CD8-positive, alpha-beta memory T cell (primary cell): ENCODE measurements around the gene ZNF358. TPM values are rescaled to one million over a fixed set of nuclear protein-coding genes. Genes with fewer than 3 reads are reported as not detected.
A peak's percentile ranks its signal among the peaks of the same experiment; 100 is the strongest.

Experiments
- CTCF ChIA-PET: fragments of 350-600 bp; sonication (Branson Sonifier 250); formaldehyde crosslinking; loops from one replicate; lab custom pipeline; 2021; ENCODE audit warnings: antibody characterized with exemption; lab: Charles Lee
- POLR2A ChIA-PET: fragments of 350-600 bp; sonication (Branson Sonifier 250); formaldehyde crosslinking; loops from one replicate; lab custom pipeline; 2021; ENCODE audit warnings: antibody characterized with exemption; lab: Charles Lee
- DNase-seq, 5 donors: peaks; one replicate each; pipeline versions ENCODE4 v3.0.0 to v3.0.0-alpha.2; 2020 to 2022; ENCODE audit warnings: mixed read lengths in 1 of 5
- H3K27ac ChIP-seq: one replicate; pipeline ENCODE4 v1.7.0; 2013; ENCODE audit warnings: low read depth, mild to moderate bottlenecking, low read length, moderate library complexity
- H3K27me3 ChIP-seq: 2 replicates; pipeline ENCODE4 v1.7.0; 2013; ENCODE audit warnings: low read length, mild to moderate bottlenecking; ENCODE audit not compliant: insufficient read depth, poor library complexity, severe bottlenecking
- H3K36me3 ChIP-seq: 2 replicates; pipeline ENCODE4 v1.7.0; 2013; ENCODE audit warnings: mild to moderate bottlenecking, low read length, moderate library complexity; ENCODE audit not compliant: insufficient read depth
- H3K4me1 ChIP-seq: 2 replicates; pipeline ENCODE4 v1.7.0; 2013; ENCODE audit warnings: mild to moderate bottlenecking, low read length, moderate library complexity; ENCODE audit not compliant: insufficient read depth
- H3K4me3 ChIP-seq: 2 replicates; pipeline ENCODE4 v1.7.0; 2013; ENCODE audit warnings: mild to moderate bottlenecking, low read length
- H3K9me3 ChIP-seq: 2 replicates; pipeline ENCODE4 v1.7.0; 2013; ENCODE audit warnings: mild to moderate bottlenecking, low read length
- H3K27ac Mint-ChIP-seq, 8 donors: one replicate each; pipeline ENCODE4 v1.8.0; 2020 to 2021; ENCODE audit warnings: mixed read lengths in 8 of 8, mild to moderate bottlenecking in 6 of 8, inconsistent platforms in 3 of 8, moderate library complexity in 3 of 8
- H3K27me3 Mint-ChIP-seq, 2 donors: one replicate each; pipeline ENCODE4 v1.8.0; 2020 to 2021; ENCODE audit warnings: mixed read lengths in 2 of 2, mild to moderate bottlenecking in 1 of 2, moderate library complexity in 1 of 2
- H3K36me3 Mint-ChIP-seq, 3 donors: one replicate each; pipeline ENCODE4 v1.8.0; 2020 to 2021; ENCODE audit warnings: mixed read lengths in 3 of 3, inconsistent platforms in 1 of 3, mild to moderate bottlenecking in 1 of 3
- H3K4me1 Mint-ChIP-seq, 3 donors: one replicate each; pipeline ENCODE4 v1.8.0; 2020 to 2021; ENCODE audit warnings: mixed read lengths in 3 of 3, inconsistent platforms in 1 of 3, mild to moderate bottlenecking in 1 of 3
- H3K4me3 Mint-ChIP-seq, 7 donors: one replicate each; pipeline ENCODE4 v1.8.0; 2020 to 2021; ENCODE audit warnings: mixed read lengths in 7 of 7, mild to moderate bottlenecking in 6 of 7, moderate library complexity in 4 of 7, inconsistent platforms in 2 of 7
- H3K9me3 Mint-ChIP-seq, 5 donors: one replicate each; pipeline ENCODE4 v1.8.0; 2020 to 2022; ENCODE audit warnings: mixed read lengths in 5 of 5, mild to moderate bottlenecking in 3 of 5, moderate library complexity in 2 of 5, inconsistent platforms in 1 of 5
- polyA plus RNA-seq: library from polyadenylated mRNA; unstranded; fragments of 300-500 nt; fragmentation: Illumina TruSeq; gene quantifications from one replicate; pipeline ENCODE4 v1.2.3, GENCODE V29; 2021
- total RNA-seq, 2 experiments: library from RNA; stranded (reverse); gene quantifications; one replicate each; pipeline ENCODE4 v1.2.3, GENCODE V29; 2021

ZNF358 gene
- total and polyA plus RNA-seq, 3 experiments from 2014 or later: 2.5 to 8.9 (median 7.6) TPM

DNA sequence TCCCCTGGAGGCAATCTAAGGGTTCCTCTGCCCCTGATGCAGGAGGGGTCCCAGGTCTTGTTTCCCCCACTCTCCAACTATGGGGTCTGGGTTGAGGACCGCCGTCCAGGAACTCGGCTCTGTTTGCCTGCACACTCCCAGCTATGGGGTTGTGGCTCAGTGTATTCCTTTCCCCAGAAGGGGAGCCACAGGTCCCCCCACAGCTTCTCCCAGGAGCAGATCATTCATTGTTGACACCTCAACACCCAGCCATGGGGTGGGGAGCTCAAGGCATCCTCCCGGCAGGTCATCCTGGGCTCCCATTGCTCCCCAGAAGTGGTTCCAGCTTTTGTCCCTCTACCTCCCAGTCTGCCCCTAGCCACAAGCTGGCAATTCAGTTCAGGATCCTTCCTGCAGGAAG is 975 bp downstream of the ZNF358 start:
- H3K36me3 ChIP-seq: no peaks in the 10 kb centered on the region
- no peak for DNase-seq
- H3K4me1 Mint-ChIP-seq: peaks cover 17 to 20% (median 17%) of the 10 kb centered on the region in 3 donors
- H3K27me3 ChIP-seq: no peaks in the 10 kb centered on the region
- H3K4me3 ChIP-seq: no peak overlapping the region
- H3K27me3 Mint-ChIP-seq: peaks cover 18 to 20% of the 10 kb centered on the region in 2 donors
- ChIA-PET CTCF (interaction anchor here (1.4 to 1.5 kb wide), 2 partner anchors 52 to 415 kb away, joined by 4 read pairs; no protein-coding TSS in a partner anchor), POLR2A (interaction anchor here (0.5 kb wide), 1 partner anchor 36 kb away, joined by 5 read pairs; no protein-coding TSS in a partner anchor)
- H3K4me1 ChIP-seq: peaks cover 8% of the 10 kb centered on the region
- peak overlapping the region; percentile 68 to 82 (median 79) for H3K4me3 Mint-ChIP-seq
- peaks cover 0 to 1% (median 0%) of the 10 kb centered on the region in 5 donors for H3K9me3 Mint-ChIP-seq
- peak overlapping the region; percentile 4 for H3K27ac ChIP-seq
- H3K27ac Mint-ChIP-seq: peak overlapping the region in 4 of 8 donors; percentile 32 to 80 (median 61)
- peaks cover 0 to 2% (median 0%) of the 10 kb centered on the region in 3 donors for H3K36me3 Mint-ChIP-seq
- no peaks in the 10 kb centered on the region for H3K9me3 ChIP-seq

DNA sequence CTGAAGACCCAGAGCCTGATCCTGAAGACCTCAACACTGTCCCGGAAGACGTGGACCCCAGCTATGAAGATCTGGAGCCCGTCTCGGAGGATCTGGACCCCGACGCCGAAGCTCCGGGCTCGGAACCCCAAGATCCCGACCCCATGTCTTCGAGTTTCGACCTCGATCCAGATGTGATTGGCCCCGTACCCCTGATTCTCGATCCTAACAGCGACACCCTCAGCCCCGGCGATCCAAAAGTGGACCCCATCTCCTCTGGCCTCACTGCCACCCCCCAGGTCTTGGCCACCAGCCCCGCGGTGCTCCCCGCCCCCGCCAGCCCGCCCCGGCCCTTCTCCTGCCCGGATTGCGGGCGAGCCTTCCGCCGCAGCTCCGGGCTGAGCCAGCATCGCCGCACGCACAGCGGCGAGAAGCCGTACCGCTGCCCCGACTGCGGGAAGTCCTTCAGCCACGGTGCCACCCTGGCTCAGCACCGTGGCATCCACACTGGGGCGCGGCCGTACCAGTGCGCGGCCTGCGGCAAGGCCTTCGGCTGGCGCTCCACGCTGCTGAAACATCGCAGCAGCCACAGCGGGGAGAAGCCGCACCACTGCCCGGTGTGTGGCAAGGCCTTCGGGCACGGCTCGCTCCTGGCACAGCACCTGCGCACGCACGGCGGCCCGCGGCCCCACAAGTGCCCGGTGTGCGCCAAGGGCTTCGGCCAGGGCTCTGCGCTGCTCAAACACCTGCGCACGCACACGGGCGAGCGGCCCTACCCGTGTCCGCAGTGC is 3.6 kb downstream of the ZNF358 start:
- H3K9me3 Mint-ChIP-seq: peaks cover 0 to 1% (median 0%) of the 10 kb centered on the region in 5 donors
- no peak overlapping the region for H3K4me3 ChIP-seq
- peak overlapping the region in 3 of 7 donors; percentile 36 to 73 (median 53) for H3K4me3 Mint-ChIP-seq
- no peak overlapping the region for H3K27ac ChIP-seq
- peaks cover 27 to 32% (median 30%) of the 10 kb centered on the region in 3 donors for H3K4me1 Mint-ChIP-seq
- H3K27ac Mint-ChIP-seq: peak overlapping the region in 1 of 8 donors; percentile 52
- peaks cover 0 to 2% (median 0%) of the 10 kb centered on the region in 3 donors for H3K36me3 Mint-ChIP-seq
- peaks cover 13 to 16% of the 10 kb centered on the region in 2 donors for H3K27me3 Mint-ChIP-seq
- no peaks in the 10 kb centered on the region for H3K36me3 ChIP-seq
- ChIA-PET POLR2A (no interaction called here), CTCF (interaction anchor here (0.6 kb wide), 1 partner anchor 14 kb away, joined by 3 read pairs; no protein-coding TSS in a partner anchor)
- no peak for DNase-seq
- no peaks in the 10 kb centered on the region for H3K9me3 ChIP-seq
- H3K4me1 ChIP-seq: peaks cover 22% of the 10 kb centered on the region
- no peaks in the 10 kb centered on the region for H3K27me3 ChIP-seq

DNA sequence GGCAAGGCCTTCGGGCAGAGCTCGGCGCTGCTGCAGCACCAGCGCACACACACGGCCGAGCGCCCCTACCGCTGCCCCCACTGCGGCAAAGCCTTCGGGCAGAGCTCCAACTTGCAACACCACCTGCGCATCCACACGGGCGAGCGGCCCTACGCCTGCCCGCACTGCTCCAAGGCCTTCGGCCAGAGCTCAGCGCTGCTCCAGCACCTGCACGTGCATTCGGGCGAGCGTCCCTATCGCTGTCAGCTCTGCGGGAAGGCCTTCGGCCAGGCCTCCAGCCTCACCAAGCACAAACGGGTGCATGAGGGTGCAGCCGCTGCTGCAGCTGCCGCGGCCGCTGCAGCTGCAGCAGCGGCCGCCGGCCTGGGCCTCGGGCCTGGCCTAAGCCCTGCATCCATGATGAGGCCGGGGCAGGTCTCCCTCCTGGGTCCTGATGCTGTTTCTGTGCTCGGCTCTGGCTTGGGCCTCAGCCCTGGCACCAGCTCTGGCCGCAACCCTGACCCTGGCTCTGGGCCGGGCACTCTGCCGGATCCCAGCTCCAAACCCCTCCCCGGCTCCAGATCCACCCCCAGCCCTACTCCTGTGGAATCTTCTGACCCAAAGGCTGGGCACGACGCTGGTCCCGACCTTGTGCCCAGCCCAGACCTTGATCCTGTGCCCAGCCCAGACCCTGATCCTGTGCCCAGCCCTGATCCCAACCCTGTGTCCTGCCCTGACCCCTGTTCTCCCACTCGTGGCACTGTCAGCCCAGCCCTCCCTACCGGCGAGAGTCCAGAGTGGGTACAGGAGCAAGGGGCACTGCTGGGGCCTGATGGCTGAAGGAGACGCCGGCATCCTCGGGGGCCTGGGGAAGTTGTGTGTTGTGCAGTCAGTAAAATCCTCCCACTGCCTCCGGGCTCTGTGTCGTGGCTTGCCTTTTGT is 4.5 kb downstream of the ZNF358 start:
- no peak overlapping the region for H3K4me3 ChIP-seq
- H3K4me1 ChIP-seq: peaks cover 22% of the 10 kb centered on the region
- CTCF ChIA-PET: interaction anchor here (0.6 to 4.5 kb wide), 2 partner anchors 13 to 15 kb away, joined by 3 to 35 read pairs; partner anchors contain the start of gene PNPLA6
- Mint-ChIP-seq H3K4me1 (peaks cover 26 to 30% (median 29%) of the 10 kb centered on the region in 3 donors), H3K27me3 (peaks cover 8 to 13% of the 10 kb centered on the region in 2 donors), H3K4me3 (peak overlapping the region in 1 of 7 donors; percentile 46), H3K36me3 (peaks cover 0 to 2% (median 0%) of the 10 kb centered on the region in 3 donors), H3K9me3 (peaks cover 0 to 1% (median 0%) of the 10 kb centered on the region in 5 donors), H3K27ac (no peak overlapping the region)
- no peak overlapping the region for H3K27ac ChIP-seq
- no peaks in the 10 kb centered on the region for H3K9me3 ChIP-seq
- no peaks in the 10 kb centered on the region for H3K27me3 ChIP-seq
- POLR2A ChIA-PET: interaction anchor here (0.6 kb wide), 1 partner anchor 507 kb away, joined by 6 read pairs; no protein-coding TSS in a partner anchor
- DNase-seq: no peak
- no peaks in the 10 kb centered on the region for H3K36me3 ChIP-seq

DNA sequence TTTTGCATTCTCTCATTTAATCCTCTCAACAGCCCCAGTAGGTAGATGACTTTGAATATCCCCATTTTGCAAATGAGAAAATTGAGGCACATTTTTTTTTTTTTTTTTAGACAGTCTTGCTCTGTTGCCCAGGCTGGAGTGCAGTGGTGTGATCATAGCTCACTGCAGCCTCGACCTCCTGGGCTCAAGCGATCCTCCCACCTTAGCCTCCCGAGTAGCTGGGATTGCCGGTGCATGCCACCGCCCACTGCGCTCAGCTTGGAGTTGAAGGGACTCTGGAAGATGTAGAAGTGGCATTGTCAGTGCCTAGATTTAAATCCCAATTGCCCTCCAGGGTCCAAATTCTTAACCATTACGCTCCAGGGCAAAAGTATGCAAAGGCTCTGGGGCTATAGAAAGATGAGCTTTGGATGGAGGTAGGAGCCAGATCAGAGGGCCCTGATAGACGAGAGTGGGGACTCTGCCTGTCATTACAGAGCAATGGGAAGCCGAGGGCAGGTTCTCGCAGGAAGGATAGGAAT is 5.7 kb downstream of the ZNF358 start:
- H3K36me3 Mint-ChIP-seq: peaks cover 0 to 11% (median 0%) of the 10 kb centered on the region in 3 donors
- peak overlapping the region; percentile 33 for H3K4me3 ChIP-seq
- CTCF ChIA-PET: interaction anchor here (1.4 to 4.5 kb wide), 3 partner anchors 10 to 172 kb away, joined by 3 to 35 read pairs (median 5); partner anchors contain the start of gene PNPLA6

GRCh38 chr19:7522072-7522922 is 6.4 kb downstream of the ZNF358 start, which contains the start of gene MCOLN1:
Gene MCOLN1, plus strand, starts transcription at chr19:7522624. Its CDS starts 127 bp downstream, at chr19:7522751.
- ChIA-PET CTCF (interaction anchor here (1.0 to 4.5 kb wide), 5 partner anchors 11 to 422 kb away, joined by 3 to 35 read pairs (median 4); partner anchors contain the start of genes PNPLA6 and TIMM44), POLR2A (interaction anchor here (0.5 to 2.3 kb wide), 4 partner anchors 13 to 797 kb away, joined by 3 to 20 read pairs (median 4); partner anchors contain the start of genes PET100, PEX11G, PNPLA6 and XAB2)
- no peak within 1 kb of the TSS for H3K27ac ChIP-seq
- DNase-seq: peak; percentile 98 to 100 (median 99)
- no peaks in the 10 kb centered on the region for H3K27me3 ChIP-seq
- H3K4me3 ChIP-seq: peak within 1 kb of the TSS; percentile 33
- H3K4me1 ChIP-seq: peaks cover 17% of the 10 kb centered on the region
- H3K27me3 Mint-ChIP-seq: peaks cover 3 to 10% of the 10 kb centered on the region in 2 donors
- H3K27ac Mint-ChIP-seq: peak within 1 kb of the TSS; percentile 54 to 89 (median 86)
- H3K36me3 ChIP-seq: no peaks in the 10 kb centered on the region
- peak within 1 kb of the TSS; percentile 74 to 91 (median 83) for H3K4me3 Mint-ChIP-seq
- H3K9me3 ChIP-seq: no peaks in the 10 kb centered on the region
- no peaks in the 10 kb centered on the region for H3K9me3 Mint-ChIP-seq
- H3K4me1 Mint-ChIP-seq: peaks cover 16 to 18% (median 17%) of the 10 kb centered on the region in 3 donors
- H3K36me3 Mint-ChIP-seq: peaks cover 0 to 16% (median 0%) of the 10 kb centered on the region in 3 donors

More for the DNA sequence above, 5.7 kb downstream of the ZNF358 start:
- Mint-ChIP-seq H3K27me3 (peaks cover 3 to 10% of the 10 kb centered on the region in 2 donors), H3K9me3 (no peaks in the 10 kb centered on the region), H3K4me1 (peaks cover 22 to 25% (median 23%) of the 10 kb centered on the region in 3 donors), H3K27ac (peak overlapping the region in 6 of 8 donors; percentile 81 to 89 (median 87)), H3K4me3 (peak overlapping the region; percentile 74 to 91 (median 83))
- Histone ChIP-seq H3K9me3 (no peaks in the 10 kb centered on the region), H3K27ac (no peak overlapping the region), H3K36me3 (no peaks in the 10 kb centered on the region), H3K27me3 (no peaks in the 10 kb centered on the region), H3K4me1 (peaks cover 19% of the 10 kb centered on the region)
- POLR2A ChIA-PET: interaction anchor here (0.6 to 2.3 kb wide), 3 partner anchors 13 to 506 kb away, joined by 3 to 20 read pairs (median 6); partner anchors contain the start of genes PET100, PNPLA6 and XAB2
- no peak for DNase-seq

- Mint-ChIP-seq H3K36me3 (peaks cover 0 to 17% (median 0%) of the 10 kb centered on the region in 3 donors), H3K9me3 (no peaks in the 10 kb centered on the region), H3K27ac (peak overlapping the region in 4 of 8 donors; percentile 22 to 88 (median 58)), H3K4me3 (peak overlapping the region; percentile 50 to 86 (median 70)), H3K4me1 (peaks cover 13 to 17% (median 14%) of the 10 kb centered on the region in 3 donors), H3K27me3 (peaks cover 0 to 6% of the 10 kb centered on the region in 2 donors)
- no peak overlapping the region for H3K27ac ChIP-seq
- peak overlapping the region; percentile 33 for H3K4me3 ChIP-seq
- no peaks in the 10 kb centered on the region for H3K9me3 ChIP-seq
- no peak for DNase-seq
- peaks cover 17% of the 10 kb centered on the region for H3K4me1 ChIP-seq
- H3K27me3 ChIP-seq: no peaks in the 10 kb centered on the region
- POLR2A ChIA-PET: interaction anchor here (0.5 to 2.3 kb wide), 4 partner anchors 12 to 796 kb away, joined by 3 to 20 read pairs (median 4); partner anchors contain the start of genes PET100, PEX11G, PNPLA6 and XAB2
- no peaks in the 10 kb centered on the region for H3K36me3 ChIP-seq
- CTCF ChIA-PET: interaction anchor here (0.7 to 4.5 kb wide), 6 partner anchors 10 to 421 kb away, joined by 3 to 35 read pairs (median 4); partner anchors contain the start of genes PNPLA6, TIMM44 and TRAPPC5
Measured at GRCh38 chr19:7522923-7523667, 7.2 kb downstream of the ZNF358 start.
